Stomach (tissue), 4 donors: ENCODE measurements around the gene CD300A.

Experiments
- POLR2AphosphoS5 ChIP-seq, 3 donors: sonication (generic); formaldehyde crosslinking; IDR thresholded peaks; one replicate each; pipeline ENCODE4 v1.6.1; 2016; ENCODE audit warnings: antibody characterized with exemption in 3 of 3
- TF ChIP-seq, protein P1 (sequence below), 7 experiments: fragments of 450-650 bp in 4 of 7; fragments of 200-600 bp in 3 of 7; sonication (generic) in 3 of 7; IDR thresholded peaks; one replicate each; pipeline ENCODE4 v1.5.1; 2016 to 2019; ENCODE audit warnings: antibody characterized with exemption in 7 of 7, control low read depth in 2 of 7, mild to moderate bottlenecking in 1 of 7

DNA sequence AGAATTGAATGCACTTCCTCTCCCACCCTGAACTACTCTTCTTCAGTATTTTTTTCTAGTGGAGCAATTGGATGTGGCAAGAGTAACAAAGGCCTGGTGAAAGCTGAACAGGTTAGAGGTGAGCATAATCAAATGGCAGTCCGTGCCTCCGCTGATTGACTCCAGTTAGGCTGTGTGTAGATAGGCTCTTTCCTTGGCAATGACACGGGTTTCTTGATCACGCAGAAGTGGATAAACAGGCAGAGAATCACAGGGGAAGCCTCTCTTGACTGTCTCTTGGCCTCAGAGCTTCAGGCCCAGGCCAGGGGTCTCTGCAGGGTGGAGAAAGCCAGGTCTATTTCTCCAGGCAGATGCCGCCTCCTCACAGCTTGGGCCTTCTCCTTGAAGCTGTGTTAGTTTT is 60.6 kb downstream of the CD300A start:
- no peak for TF ChIP-seq POLR2AphosphoS5 (IDR thresholded peaks at IDR 0.05)
- TF ChIP-seq, protein P1, sequence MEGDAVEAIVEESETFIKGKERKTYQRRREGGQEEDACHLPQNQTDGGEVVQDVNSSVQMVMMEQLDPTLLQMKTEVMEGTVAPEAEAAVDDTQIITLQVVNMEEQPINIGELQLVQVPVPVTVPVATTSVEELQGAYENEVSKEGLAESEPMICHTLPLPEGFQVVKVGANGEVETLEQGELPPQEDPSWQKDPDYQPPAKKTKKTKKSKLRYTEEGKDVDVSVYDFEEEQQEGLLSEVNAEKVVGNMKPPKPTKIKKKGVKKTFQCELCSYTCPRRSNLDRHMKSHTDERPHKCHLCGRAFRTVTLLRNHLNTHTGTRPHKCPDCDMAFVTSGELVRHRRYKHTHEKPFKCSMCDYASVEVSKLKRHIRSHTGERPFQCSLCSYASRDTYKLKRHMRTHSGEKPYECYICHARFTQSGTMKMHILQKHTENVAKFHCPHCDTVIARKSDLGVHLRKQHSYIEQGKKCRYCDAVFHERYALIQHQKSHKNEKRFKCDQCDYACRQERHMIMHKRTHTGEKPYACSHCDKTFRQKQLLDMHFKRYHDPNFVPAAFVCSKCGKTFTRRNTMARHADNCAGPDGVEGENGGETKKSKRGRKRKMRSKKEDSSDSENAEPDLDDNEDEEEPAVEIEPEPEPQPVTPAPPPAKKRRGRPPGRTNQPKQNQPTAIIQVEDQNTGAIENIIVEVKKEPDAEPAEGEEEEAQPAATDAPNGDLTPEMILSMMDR (IDR thresholded peaks at IDR 0.05): no peak
